PC-9 (cell line): ENCODE data around the gene FAM151A. TPM values are rescaled to one million over a fixed set of nuclear protein-coding genes. Genes with fewer than 3 reads are reported as not detected.

Experiments used
- BruUV-seq: library from RNA; stranded (reverse); fragments of 400-500 nt; replicated peaks from 2 replicates; lab custom pipeline; 2021; lab: Mats Ljungman, UMichigan
- CTCF ChIA-PET: fragments of 300-600 bp; sonication (Branson Sonifier 250); formaldehyde crosslinking; loops from one replicate; lab custom pipeline; 2022; ENCODE audit warnings: antibody characterized with exemption; lab: Charles Lee
- POLR2A ChIA-PET: fragments of 300-600 bp; sonication (Branson Sonifier 250); formaldehyde crosslinking; loops from one replicate; lab custom pipeline; 2022; ENCODE audit warnings: antibody characterized with exemption; ENCODE audit not compliant: unreplicated experiment; lab: Charles Lee
- DNase-seq, 2 experiments: peaks; one replicate each; pipeline versions ENCODE4 v3.0.0 to v3.0.0-alpha.2; 2015 to 2022; ENCODE audit warnings: mixed read lengths in 1 of 2
- H2AFZ ChIP-seq: fragments of 200-600 bp; sonication (generic); 2 replicates; pipeline ENCODE4 v1.8.1; 2017; ENCODE audit warnings: antibody characterized with exemption
- H3F3A ChIP-seq: fragments of 200-600 bp; sonication (generic); 2 replicates; pipeline ENCODE4 v1.8.1; 2017; ENCODE audit warnings: antibody characterized with exemption, mild to moderate bottlenecking, low read depth; ENCODE audit not compliant: insufficient read depth
- H3K27ac ChIP-seq: fragments of 200-600 bp; sonication (generic); 2 replicates; pipeline ENCODE4 v1.6.1; 2016; ENCODE audit warnings: mixed run types
- H3K27me3 ChIP-seq: fragments of 200-600 bp; sonication (generic); 2 replicates; pipeline ENCODE4 v1.6.1; 2016; ENCODE audit warnings: low read depth, mixed run types; ENCODE audit not compliant: insufficient read depth
- H3K36me3 ChIP-seq: fragments of 200-600 bp; sonication (generic); 2 replicates; pipeline ENCODE4 v1.6.1; 2016; ENCODE audit warnings: low read depth, mixed run types
- H3K4me1 ChIP-seq: fragments of 200-600 bp; sonication (generic); replicated peaks from 2 replicates; pipeline ENCODE4 v1.6.1; 2016; ENCODE audit warnings: mixed run types; ENCODE audit not compliant: insufficient read depth
- H3K4me2 ChIP-seq: fragments of 200-600 bp; sonication (generic); 2 replicates; pipeline ENCODE4 v1.6.1; 2017; ENCODE audit warnings: mixed run types
- H3K4me3 ChIP-seq: fragments of 200-600 bp; sonication (generic); 2 replicates; pipeline ENCODE4 v1.6.1; 2016; ENCODE audit warnings: mixed run types
- H3K79me2 ChIP-seq: fragments of 200-600 bp; sonication (generic); 2 replicates; pipeline ENCODE4 v1.6.1; 2017; ENCODE audit warnings: low read depth, mixed run types
- H3K9me2 ChIP-seq: fragments of 200-600 bp; sonication (generic); 2 replicates; pipeline ENCODE4 v1.8.1; 2017; ENCODE audit warnings: mild to moderate bottlenecking; ENCODE audit not compliant: insufficient read depth
- H3K9me3 ChIP-seq: fragments of 200-600 bp; sonication (generic); 2 replicates; pipeline ENCODE4 v1.8.1; 2016; ENCODE audit warnings: low read depth; ENCODE audit not compliant: insufficient read depth
- H4K20me1 ChIP-seq: fragments of 200-600 bp; sonication (generic); 2 replicates; pipeline ENCODE4 v1.8.1; 2017; ENCODE audit not compliant: insufficient read depth
- EZH2 ChIP-seq: fragments of 200-600 bp; sonication (generic); IDR thresholded peaks from 2 replicates; pipeline ENCODE4 v1.8.0; 2017; ENCODE audit warnings: antibody characterized with exemption, low read depth
- intact Hi-C: fragments of 100-400 bp; cut with micrococcal nuclease; formaldehyde crosslinking; loops from one replicate; pipeline ENCODE4 v1.10.0; 2022; ENCODE audit not compliant: unreplicated experiment
- total RNA-seq: library from RNA; stranded (reverse); gene quantifications from 2 replicates; pipeline ENCODE4 v1.2.3, GENCODE V29; 2021
- TF ChIP-seq, protein P1 (sequence below): fragments of 200-600 bp; sonication (generic); conservative IDR thresholded peaks from 2 replicates; pipeline ENCODE4 v1.6.1; 2017; ENCODE audit warnings: mixed run types, antibody characterized with exemption, mild to moderate bottlenecking, moderate library complexity

The FAM151A gene
- total RNA-seq, 1 experiment from 2014 or later: not detected

GRCh38 chr1:54570161-54570560 is 53.2 kb downstream of the FAM151A start:
- H3F3A ChIP-seq: peaks cover 14% of the 10 kb centered on the region; the same call in 1 of the 2 replicates
- H3K4me3 ChIP-seq: no peak overlapping the region
- intact Hi-C loops: no loop called here
- CTCF ChIA-PET: no interaction called here
- H3K4me2 ChIP-seq: no peak overlapping the region
- H3K27me3 ChIP-seq: no peaks in the 10 kb centered on the region
- TF ChIP-seq, protein P1, sequence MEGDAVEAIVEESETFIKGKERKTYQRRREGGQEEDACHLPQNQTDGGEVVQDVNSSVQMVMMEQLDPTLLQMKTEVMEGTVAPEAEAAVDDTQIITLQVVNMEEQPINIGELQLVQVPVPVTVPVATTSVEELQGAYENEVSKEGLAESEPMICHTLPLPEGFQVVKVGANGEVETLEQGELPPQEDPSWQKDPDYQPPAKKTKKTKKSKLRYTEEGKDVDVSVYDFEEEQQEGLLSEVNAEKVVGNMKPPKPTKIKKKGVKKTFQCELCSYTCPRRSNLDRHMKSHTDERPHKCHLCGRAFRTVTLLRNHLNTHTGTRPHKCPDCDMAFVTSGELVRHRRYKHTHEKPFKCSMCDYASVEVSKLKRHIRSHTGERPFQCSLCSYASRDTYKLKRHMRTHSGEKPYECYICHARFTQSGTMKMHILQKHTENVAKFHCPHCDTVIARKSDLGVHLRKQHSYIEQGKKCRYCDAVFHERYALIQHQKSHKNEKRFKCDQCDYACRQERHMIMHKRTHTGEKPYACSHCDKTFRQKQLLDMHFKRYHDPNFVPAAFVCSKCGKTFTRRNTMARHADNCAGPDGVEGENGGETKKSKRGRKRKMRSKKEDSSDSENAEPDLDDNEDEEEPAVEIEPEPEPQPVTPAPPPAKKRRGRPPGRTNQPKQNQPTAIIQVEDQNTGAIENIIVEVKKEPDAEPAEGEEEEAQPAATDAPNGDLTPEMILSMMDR: no peak
- TF ChIP-seq EZH2: no peak
- POLR2A ChIA-PET: no interaction called here
- H3K4me1 ChIP-seq: peaks cover 20% of the 10 kb centered on the region
- H3K79me2 ChIP-seq: no peaks in the 10 kb centered on the region
- H3K9me3 ChIP-seq: no peaks in the 10 kb centered on the region
- no peaks in the 10 kb centered on the region for H4K20me1 ChIP-seq
- no peak overlapping the region for H2AFZ ChIP-seq
- H3K27ac ChIP-seq: no peak overlapping the region
- H3K9me2 ChIP-seq: no peaks in the 10 kb centered on the region
- DNase-seq: no peak
- no TSS peak for BruUV-seq
- no peaks in the 10 kb centered on the region for H3K36me3 ChIP-seq

GRCh38 chr1:54569339-54569738 is 54.0 kb downstream of the FAM151A start:
- intact Hi-C loops: no loop called here
- CTCF ChIA-PET: no interaction called here
- H3F3A ChIP-seq: peaks cover 21% of the 10 kb centered on the region; the same call in 1 of the 2 replicates
- TF ChIP-seq EZH2: no peak
- TF ChIP-seq, protein P1: no peak
- H3K27me3 ChIP-seq: no peaks in the 10 kb centered on the region
- no peaks in the 10 kb centered on the region for H3K36me3 ChIP-seq
- H3K79me2 ChIP-seq: no peaks in the 10 kb centered on the region
- H3K4me1 ChIP-seq: peaks cover 28% of the 10 kb centered on the region
- BruUV-seq: no TSS peak
- no peak overlapping the region for H3K4me2 ChIP-seq
- no peak overlapping the region for H3K27ac ChIP-seq
- H3K4me3 ChIP-seq: no peak overlapping the region
- H3K9me3 ChIP-seq: no peaks in the 10 kb centered on the region
- H2AFZ ChIP-seq: no peak overlapping the region
- H4K20me1 ChIP-seq: no peaks in the 10 kb centered on the region
- H3K9me2 ChIP-seq: no peaks in the 10 kb centered on the region
- POLR2A ChIA-PET: no interaction called here
- DNase-seq: no peak

GRCh38 chr1:54567961-54568360 is 55.4 kb downstream of the FAM151A start:
- CTCF ChIA-PET: no interaction called here

More at GRCh38 chr1:54567961-54568360, 55.4 kb downstream of the FAM151A start:
- no peak for DNase-seq
- POLR2A ChIA-PET: no interaction called here
- no peaks in the 10 kb centered on the region for H3K9me3 ChIP-seq
- no peak overlapping the region for H3K27ac ChIP-seq
- no peak overlapping the region for H3K4me2 ChIP-seq
- H3K27me3 ChIP-seq: no peaks in the 10 kb centered on the region
- no peaks in the 10 kb centered on the region for H4K20me1 ChIP-seq
- H2AFZ ChIP-seq: no peak overlapping the region
- H3K79me2 ChIP-seq: no peaks in the 10 kb centered on the region
- BruUV-seq: no TSS peak
- H3K4me1 ChIP-seq: peaks cover 40% of the 10 kb centered on the region
- intact Hi-C loops: no loop called here
- TF ChIP-seq, protein P1: no peak
- TF ChIP-seq EZH2: no peak
- H3K4me3 ChIP-seq: no peak overlapping the region
- H3K36me3 ChIP-seq: no peaks in the 10 kb centered on the region
- H3K9me2 ChIP-seq: no peaks in the 10 kb centered on the region
- peaks cover 28% of the 10 kb centered on the region for H3F3A ChIP-seq
